HepG2 (cell line): ENCODE measurements around the gene CCSER1. TPM values are rescaled to one million over a fixed set of nuclear protein-coding genes. Genes with fewer than 3 reads are reported as not detected.

Experiments
- ATAC-seq: fragments of 200-7000 bp; cut with Tn5 transposase; 3 replicates; pipeline ENCODE4 v1.9.1; 2020; ENCODE audit warnings: mild to moderate bottlenecking, moderate library complexity
- BruUV-seq: library from RNA; stranded (reverse); fragments of 400-500 nt; replicated peaks from 2 replicates; lab custom pipeline; 2021; lab: Mats Ljungman, UMichigan
- CTCF ChIA-PET: fragments of 300-600 bp; formaldehyde crosslinking; extraction: SDS; loops from one replicate; lab custom pipeline; 2021; ENCODE audit warnings: low total read pairs, inconsistent platforms, low intra/inter-chr PET ratio; lab: Yijun Ruan, JAX
- POLR2A ChIA-PET: fragments of 350-600 bp; sonication (Branson Sonifier 250); formaldehyde crosslinking; loops from one replicate; lab custom pipeline; 2020; ENCODE audit warnings: antibody characterized with exemption, inconsistent platforms; lab: Yijun Ruan, JAX
- DNase-seq: peaks from one replicate; pipeline ENCODE4 v3.0.0-alpha.2; 2015; ENCODE audit warnings: low spot score
- FAIRE-seq: peaks from 3 replicates; lab custom pipeline; 2011; peaks lifted over from hg19 to GRCh38; lab: Jason Lieb, UNC
- H2AFZ ChIP-seq: one replicate; pipeline ENCODE4 v1.6.1; 2011; ENCODE audit warnings: low read length, inconsistent platforms
- H3K27ac ChIP-seq: fragments of 300-600 bp; 3 replicates; pipeline ENCODE4 v1.8.0; 2011; ENCODE audit warnings: mixed run types, mild to moderate bottlenecking, mixed read lengths, low read length, inconsistent platforms; ENCODE audit not compliant: insufficient read depth; ENCODE audit errors: extremely low read length
- H3K27me3 ChIP-seq, 2 experiments: fragments of 200-600 bp in 1 of 2; 2 replicates in 1 of 2; 3 replicates in 1 of 2; pipeline versions ENCODE4 v1.6.0 to v1.8.0; 2011; ENCODE audit warnings: low read length in 2 of 2, mild to moderate bottlenecking in 2 of 2, moderate library complexity in 2 of 2, inconsistent platforms in 1 of 2; ENCODE audit not compliant: insufficient read depth in 2 of 2, control insufficient read depth in 1 of 2
- H3K36me3 ChIP-seq, 2 experiments: fragments of 200-600 bp in 1 of 2; replicated peaks in 1 of 2; 2 replicates in 1 of 2; 3 replicates in 1 of 2; pipeline versions ENCODE4 v1.5.1 to v1.8.0; 2011; ENCODE audit warnings: low read length in 2 of 2, inconsistent platforms in 1 of 2; ENCODE audit not compliant: insufficient read depth in 2 of 2, control insufficient read depth in 1 of 2
- H3K4me1 ChIP-seq: 2 replicates; pipeline ENCODE4 v1.5.1; 2012; ENCODE audit warnings: low read length, inconsistent platforms; ENCODE audit not compliant: insufficient read depth
- H3K4me2 ChIP-seq: 2 replicates; pipeline ENCODE4 v1.6.0; 2011; ENCODE audit warnings: low read depth, low read length, inconsistent platforms
- H3K4me3 ChIP-seq, 3 experiments: fragments of 200-600 bp in 1 of 3; sonication (generic), shearing (Covaris generic) in 1 of 3; replicated peaks in 1 of 3; 2 replicates each; pipeline ENCODE4 v1.5.1; 2011 to 2016; ENCODE audit warnings: low read length in 3 of 3, inconsistent platforms in 2 of 3, low read depth in 2 of 3, mild to moderate bottlenecking in 2 of 3, control low read depth in 1 of 3, mixed read lengths in 1 of 3; ENCODE audit not compliant: insufficient read depth in 1 of 3
- H3K79me2 ChIP-seq: one replicate; pipeline ENCODE4 v1.6.1; 2011; ENCODE audit warnings: low read length, inconsistent platforms; ENCODE audit not compliant: insufficient read depth
- H3K9ac ChIP-seq: 2 replicates; pipeline ENCODE4 v1.6.0; 2011; ENCODE audit warnings: mild to moderate bottlenecking, low read depth, low read length, inconsistent platforms; ENCODE audit not compliant: insufficient read depth
- H3K9me3 ChIP-seq: 2 replicates; pipeline ENCODE4 v1.5.1; 2012; ENCODE audit warnings: mild to moderate bottlenecking, low read length
- H4K20me1 ChIP-seq: 2 replicates; pipeline ENCODE4 v1.6.0; 2011; ENCODE audit warnings: inconsistent platforms, mild to moderate bottlenecking, low read length, moderate library complexity; ENCODE audit not compliant: insufficient read depth
- CEBPB ChIP-seq: IDR thresholded peaks from 2 replicates; pipeline ENCODE4 v1.6.1; 2011; ENCODE audit warnings: low read depth, low read length, improper control_type of control experiment, borderline replicate concordance
- CHD2 ChIP-seq: IDR thresholded peaks from 2 replicates; pipeline ENCODE4 v1.6.1; 2011; ENCODE audit warnings: low read depth, low read length, improper control_type of control experiment
- ETV5 ChIP-seq: IDR thresholded peaks from 2 replicates; pipeline ENCODE4 v1.6.1; 2018; ENCODE audit warnings: missing biosample characterization, missing genetic modification reagents, inconsistent platforms, borderline replicate concordance
- KLF6 ChIP-seq: IDR thresholded peaks from 2 replicates; pipeline ENCODE4 v1.8.0; 2016; ENCODE audit warnings: missing biosample characterization, missing genetic modification reagents
- SETDB1 ChIP-seq: sonication (generic); formaldehyde crosslinking; IDR thresholded peaks from 2 replicates; pipeline ENCODE4 v1.5.1; 2020; ENCODE audit warnings: missing genetic modification reagents, mild to moderate bottlenecking, borderline replicate concordance
- TARDBP ChIP-seq: sonication (generic); formaldehyde crosslinking; IDR thresholded peaks from 2 replicates; pipeline ENCODE4 v1.8.0; 2022; ENCODE audit warnings: mild to moderate bottlenecking, missing genetic modification reagents
- ZBTB42 ChIP-seq: sonication (generic); formaldehyde crosslinking; IDR thresholded peaks from 2 replicates; pipeline ENCODE4 v1.5.0; 2020; ENCODE audit warnings: mild to moderate bottlenecking, missing genetic modification reagents
- ZNF761 ChIP-seq: sonication (generic); formaldehyde crosslinking; conservative IDR thresholded peaks from 2 replicates; pipeline ENCODE4 v1.4.0; 2020; ENCODE audit warnings: mild to moderate bottlenecking, missing genetic modification reagents
- WGBS: methylation state at CpG from one replicate; pipeline ENCODE4 v1.1.6; 2017; ENCODE audit warnings: low lambda C conversion rate; 5-methylcytosine and 5-hydroxymethylcytosine counted together
- in situ Hi-C: cut with HindIII; loops from 2 replicates; pipeline ENCODE4 v1.10.0; 2017; ENCODE audit warnings: low pct_unique_long_range_greater_than_20kb; ENCODE audit not compliant: extremely low pct_ligation_motif_present
- intact Hi-C: fragments of 100-400 bp; cut with micrococcal nuclease; formaldehyde crosslinking; loops from one replicate; pipeline ENCODE4 v1.10.0; 2022; ENCODE audit not compliant: unreplicated experiment
- polyA plus RNA-seq, 8 experiments: library from polyadenylated mRNA; depleted of rRNA in 3 of 8; stranded (reverse) in 7 of 8; unstranded in 1 of 8; fragments of >200 nt; fragmentation: Illumina TruSeq in 4 of 8; extraction: Trizol in 4 of 8; gene quantifications; 2 replicates each; pipeline versions ENCODE4 v1.2.1 to v1.2.3, GENCODE V29; 2011 to 2016; ENCODE audit warnings: low read depth in 4 of 8, missing spikeins in 1 of 8, mixed read lengths in 1 of 8; ENCODE audit not compliant: insufficient read depth in 1 of 8
- total RNA-seq, 5 experiments: library from RNA; depleted of rRNA; stranded (reverse); fragments of >200 nt; fragmentation: Illumina TruSeq; extraction: Trizol; gene quantifications; 2 replicates each; pipeline ENCODE4 v1.2.3, GENCODE V29; 2016; ENCODE audit warnings: low read depth in 1 of 5

CCSER1 gene
- total and polyA plus RNA-seq, 2 of the 13 experiments (the other 11 are each of a cell fraction or from before 2014, with no cell fraction given), result not detected

- CTCF ChIA-PET, result no interaction called here
- BruUV-seq, result no TSS peak
- TF ChIP-seq CEBPB (peak; percentile 38; the same call in 1 of the 2 replicates), SETDB1 (CRISPR knock-in tag) (no peak)
Observed at GRCh38 chr4:90660672-90661071, 533.5 kb downstream of the CCSER1 start.

GRCh38 chr4:90670183-90670582 is 543.0 kb downstream of the CCSER1 start:
- ChIA-PET CTCF (no interaction called here), POLR2A (no interaction called here)
- 3% methylated on average over 4 of the region's 4 CpGs for WGBS
- H3K36me3 ChIP-seq, result no peaks in the 10 kb centered on the region
- H3K79me2 ChIP-seq, result no peaks in the 10 kb centered on the region
- no peaks in the 10 kb centered on the region for H3K27me3 ChIP-seq
- in situ Hi-C loops (no loop called here), intact Hi-C loops (no loop called here)
- no peak for TF ChIP-seq KLF6 (CRISPR knock-in tag)
- TF ChIP-seq ETV5 (CRISPR knock-in tag), result no peak
- no peak for TF ChIP-seq CHD2
- no peak for TF ChIP-seq TARDBP (CRISPR knock-in tag)
- TF ChIP-seq ZNF761 (CRISPR knock-in tag), result no peak
- no peak for TF ChIP-seq ZBTB42 (CRISPR knock-in tag)
- no peaks in the 10 kb centered on the region for H3K9me3 ChIP-seq
- H4K20me1 ChIP-seq, result no peaks in the 10 kb centered on the region
- no peak overlapping the region for H3K4me3 ChIP-seq
- no peak for ATAC-seq
- H3K9ac ChIP-seq, result no peak overlapping the region
- H2AFZ ChIP-seq, result no peak overlapping the region
- DNase-seq, result no peak
- BruUV-seq, result no TSS peak
- no peaks in the 10 kb centered on the region for H3K4me1 ChIP-seq
- no peak overlapping the region for H3K27ac ChIP-seq
- no peak overlapping the region for H3K4me2 ChIP-seq
- no peak for FAIRE-seq

More at GRCh38 chr4:90660672-90661071, 533.5 kb downstream of the CCSER1 start:
- Histone ChIP-seq H2AFZ (no peak overlapping the region), H3K27ac (no peak overlapping the region), H3K9ac (no peak overlapping the region), H3K4me3 (no peak overlapping the region), H3K79me2 (no peaks in the 10 kb centered on the region), H4K20me1 (no peaks in the 10 kb centered on the region), H3K9me3 (no peaks in the 10 kb centered on the region), H3K4me1 (no peaks in the 10 kb centered on the region), H3K4me2 (no peak overlapping the region), H3K36me3 (no peaks in the 10 kb centered on the region), H3K27me3 (no peaks in the 10 kb centered on the region)
- no peak for ATAC-seq
- no peak for FAIRE-seq
- POLR2A ChIA-PET, result no interaction called here
- intact Hi-C loops (no loop called here), in situ Hi-C loops (no loop called here)
- no peak for DNase-seq
- WGBS, result 17% methylated on average over 3 of the region's 3 CpGs
